Choroid plexus epithelial cell (primary cell): ENCODE results near the gene HOMER1.

Experiments
- DNase-seq: peaks from one replicate; pipeline ENCODE4 v3.0.0-alpha.2; 2010; ENCODE audit warnings: low read depth
- H3K4me3 ChIP-seq: 2 replicates; pipeline ENCODE4 v1.5.1; 2011; ENCODE audit warnings: low read depth, mild to moderate bottlenecking, control low read depth, low read length, moderate library complexity
- TF ChIP-seq, protein P1 (sequence below): conservative IDR thresholded peaks from 2 replicates; pipeline ENCODE4 v1.5.1; 2011; ENCODE audit warnings: low read depth, mild to moderate bottlenecking, control low read depth, inconsistent platforms, low read length, moderate library complexity

The HOMER1 gene

DNA sequence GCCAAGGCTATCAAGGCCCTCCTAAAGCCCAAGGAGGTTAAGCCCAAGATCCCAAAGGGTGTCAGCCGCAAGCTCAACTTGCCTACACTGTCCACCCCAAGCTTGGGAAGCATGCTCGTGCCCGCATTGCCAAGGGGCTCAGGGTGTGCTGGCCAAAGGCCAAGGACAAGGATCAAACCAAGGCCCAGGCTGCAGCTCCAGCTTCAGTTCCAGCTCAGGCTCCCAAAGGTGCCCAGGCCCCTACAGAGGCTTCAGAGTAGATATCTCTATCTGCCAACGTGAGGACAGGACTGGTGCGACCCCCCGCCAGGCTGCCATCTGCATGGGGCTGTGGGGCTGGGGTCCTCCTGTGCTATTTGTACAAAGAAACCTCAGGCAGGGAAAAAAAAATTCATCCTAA, 3.3 kb downstream of the HOMER1 start:
- no peak overlapping the region for H3K4me3 ChIP-seq
- no peak for DNase-seq
- TF ChIP-seq, protein P1, sequence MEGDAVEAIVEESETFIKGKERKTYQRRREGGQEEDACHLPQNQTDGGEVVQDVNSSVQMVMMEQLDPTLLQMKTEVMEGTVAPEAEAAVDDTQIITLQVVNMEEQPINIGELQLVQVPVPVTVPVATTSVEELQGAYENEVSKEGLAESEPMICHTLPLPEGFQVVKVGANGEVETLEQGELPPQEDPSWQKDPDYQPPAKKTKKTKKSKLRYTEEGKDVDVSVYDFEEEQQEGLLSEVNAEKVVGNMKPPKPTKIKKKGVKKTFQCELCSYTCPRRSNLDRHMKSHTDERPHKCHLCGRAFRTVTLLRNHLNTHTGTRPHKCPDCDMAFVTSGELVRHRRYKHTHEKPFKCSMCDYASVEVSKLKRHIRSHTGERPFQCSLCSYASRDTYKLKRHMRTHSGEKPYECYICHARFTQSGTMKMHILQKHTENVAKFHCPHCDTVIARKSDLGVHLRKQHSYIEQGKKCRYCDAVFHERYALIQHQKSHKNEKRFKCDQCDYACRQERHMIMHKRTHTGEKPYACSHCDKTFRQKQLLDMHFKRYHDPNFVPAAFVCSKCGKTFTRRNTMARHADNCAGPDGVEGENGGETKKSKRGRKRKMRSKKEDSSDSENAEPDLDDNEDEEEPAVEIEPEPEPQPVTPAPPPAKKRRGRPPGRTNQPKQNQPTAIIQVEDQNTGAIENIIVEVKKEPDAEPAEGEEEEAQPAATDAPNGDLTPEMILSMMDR: no peak

DNA sequence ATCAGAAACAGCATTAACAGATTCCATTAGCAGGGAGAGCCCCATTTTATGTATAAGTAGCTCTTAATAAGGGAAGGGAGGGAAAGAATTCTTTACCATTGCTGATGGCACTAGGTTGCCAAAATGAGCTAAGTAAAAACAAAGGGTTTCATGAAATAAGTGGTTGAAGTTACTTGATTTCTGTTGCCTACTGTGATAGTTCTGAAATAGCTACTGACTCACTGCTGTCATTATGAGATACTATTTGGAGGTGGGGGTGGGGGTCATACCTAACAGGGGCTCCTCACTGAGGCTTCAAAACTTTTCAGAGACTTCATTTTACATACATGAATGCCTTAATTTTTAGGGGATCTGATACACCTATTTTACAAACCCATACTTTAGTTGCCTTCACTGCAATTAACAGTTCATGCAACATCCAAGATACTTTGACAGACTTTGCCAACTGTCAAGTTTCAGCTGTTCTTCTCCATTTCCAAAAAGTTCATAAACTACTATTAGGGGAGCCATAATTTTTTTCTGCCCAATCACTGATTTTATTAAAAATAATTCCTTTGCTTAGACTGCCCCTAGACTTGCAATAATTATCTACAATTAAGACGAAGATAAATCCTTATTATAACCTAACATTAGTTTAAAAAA, 4.6 kb downstream of the HOMER1 start:
- TF ChIP-seq, protein P1: no peak
- no peak overlapping the region for H3K4me3 ChIP-seq
- DNase-seq: no peak

DNA sequence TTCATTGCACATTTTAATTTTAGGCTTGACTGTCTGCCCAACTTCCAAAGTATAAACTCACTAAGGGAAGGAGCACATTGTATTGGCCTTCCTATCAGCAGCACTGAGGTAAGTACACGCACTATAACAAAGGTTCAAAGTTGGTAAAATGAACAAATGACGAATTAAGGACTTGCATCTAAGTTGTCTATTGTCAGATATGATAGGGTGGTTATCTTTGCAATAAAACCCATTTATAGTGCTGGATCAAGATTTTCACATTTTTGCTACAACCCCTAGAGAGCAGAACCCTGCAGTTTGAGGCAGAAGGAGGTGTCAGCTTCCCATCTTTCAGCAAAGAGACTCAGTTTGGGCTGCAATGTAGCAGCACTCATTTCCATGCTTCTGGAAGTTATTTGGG, 5.1 kb downstream of the HOMER1 start:
- TF ChIP-seq, protein P1: no peak
- DNase-seq: no peak
- H3K4me3 ChIP-seq: no peak overlapping the region

DNA sequence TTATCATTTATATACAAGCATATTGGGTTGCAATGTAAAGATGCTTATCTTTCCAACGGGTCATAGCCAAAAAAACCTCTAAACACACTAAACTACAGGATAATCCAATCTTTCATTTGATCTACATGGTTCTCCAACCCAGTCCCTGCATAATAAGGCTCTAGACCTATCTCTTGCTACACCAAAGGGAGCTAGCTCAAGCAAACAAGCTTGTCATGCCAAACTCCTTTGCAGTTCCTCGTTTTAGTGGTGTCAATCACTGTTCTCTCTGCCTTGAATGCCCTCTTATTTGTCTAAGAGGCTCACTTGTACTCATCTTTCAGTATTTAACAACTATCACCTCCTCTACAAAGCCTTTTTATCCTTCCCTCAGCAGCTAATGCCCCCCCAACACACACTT, 5.6 kb downstream of the HOMER1 start:
- no peak overlapping the region for H3K4me3 ChIP-seq
- DNase-seq: no peak
- TF ChIP-seq, protein P1: no peak

DNA sequence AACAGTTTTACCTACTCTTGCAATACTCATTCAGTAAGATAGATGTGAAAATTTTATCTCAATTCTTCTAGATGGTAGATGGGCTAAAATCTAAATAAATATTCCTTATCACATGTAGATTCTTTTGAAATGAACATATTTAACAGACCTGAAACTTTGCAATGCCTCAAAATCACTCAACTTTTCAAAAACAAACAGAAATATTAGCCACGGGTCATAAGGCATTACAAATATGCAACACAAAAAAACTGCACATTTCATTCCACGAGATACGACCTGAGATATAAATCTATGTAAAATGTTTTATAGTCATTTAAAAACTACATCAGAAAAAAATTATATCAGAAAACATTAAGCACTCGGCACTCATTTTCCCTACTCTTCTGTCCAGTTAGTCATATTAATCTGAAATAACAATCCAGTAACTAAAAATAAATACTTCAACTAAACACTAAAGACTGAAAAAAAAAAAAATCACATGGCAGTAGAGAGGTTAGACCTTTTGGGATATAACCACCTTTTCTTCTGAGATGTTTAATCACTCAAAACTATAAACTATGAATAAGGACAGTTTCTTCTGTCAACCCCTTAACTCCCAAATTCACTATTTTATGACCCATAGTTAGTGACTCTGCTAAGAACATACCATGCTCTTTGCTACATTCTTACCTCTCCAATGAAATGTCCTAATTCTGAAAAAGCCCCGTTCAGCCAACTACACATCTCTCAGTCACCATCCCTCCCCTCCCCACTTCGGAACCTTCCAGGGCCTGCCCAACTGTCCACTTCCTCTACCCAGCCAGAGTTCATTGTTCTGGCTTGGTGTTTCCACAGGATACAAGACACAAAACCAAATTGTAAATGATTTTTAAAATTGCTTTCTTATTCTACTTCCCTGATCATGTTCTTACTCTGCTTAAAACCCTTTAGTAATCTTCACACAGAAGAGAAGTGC, 6.4 kb downstream of the HOMER1 start:
- TF ChIP-seq, protein P1: no peak
- DNase-seq: peak; percentile 35
- no peak overlapping the region for H3K4me3 ChIP-seq

DNA sequence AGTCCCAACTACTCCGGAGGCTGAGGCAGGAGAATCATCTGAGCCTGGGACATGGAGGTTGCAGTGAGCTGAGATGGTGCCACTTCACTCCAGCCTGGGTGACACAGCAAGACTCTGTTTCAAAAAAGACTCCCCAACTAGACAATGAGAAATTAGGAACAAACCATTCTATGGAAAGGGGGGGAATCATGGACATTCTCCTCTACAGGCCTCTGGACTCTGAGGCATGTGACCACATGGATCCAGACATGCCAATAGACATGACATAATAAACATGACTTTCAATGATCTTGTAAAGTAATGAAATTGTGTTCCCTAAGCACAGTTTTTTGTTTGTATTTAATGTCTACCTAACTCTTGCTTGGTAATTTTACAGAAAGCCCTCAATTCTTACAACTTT, 8.8 kb downstream of the HOMER1 start:
- TF ChIP-seq, protein P1: no peak
- no peak for DNase-seq
- H3K4me3 ChIP-seq: no peak overlapping the region
